ELR (cell line): Measurements from ENCODE around the gene CBX8.
A peak's percentile ranks its signal among the peaks of the same experiment; 100 is the strongest.

Experiments
- DNase-seq: peaks from one replicate; pipeline ENCODE4 v3.0.0-alpha.2; 2015; ENCODE audit warnings: low read depth

Gene CBX8

DNA sequence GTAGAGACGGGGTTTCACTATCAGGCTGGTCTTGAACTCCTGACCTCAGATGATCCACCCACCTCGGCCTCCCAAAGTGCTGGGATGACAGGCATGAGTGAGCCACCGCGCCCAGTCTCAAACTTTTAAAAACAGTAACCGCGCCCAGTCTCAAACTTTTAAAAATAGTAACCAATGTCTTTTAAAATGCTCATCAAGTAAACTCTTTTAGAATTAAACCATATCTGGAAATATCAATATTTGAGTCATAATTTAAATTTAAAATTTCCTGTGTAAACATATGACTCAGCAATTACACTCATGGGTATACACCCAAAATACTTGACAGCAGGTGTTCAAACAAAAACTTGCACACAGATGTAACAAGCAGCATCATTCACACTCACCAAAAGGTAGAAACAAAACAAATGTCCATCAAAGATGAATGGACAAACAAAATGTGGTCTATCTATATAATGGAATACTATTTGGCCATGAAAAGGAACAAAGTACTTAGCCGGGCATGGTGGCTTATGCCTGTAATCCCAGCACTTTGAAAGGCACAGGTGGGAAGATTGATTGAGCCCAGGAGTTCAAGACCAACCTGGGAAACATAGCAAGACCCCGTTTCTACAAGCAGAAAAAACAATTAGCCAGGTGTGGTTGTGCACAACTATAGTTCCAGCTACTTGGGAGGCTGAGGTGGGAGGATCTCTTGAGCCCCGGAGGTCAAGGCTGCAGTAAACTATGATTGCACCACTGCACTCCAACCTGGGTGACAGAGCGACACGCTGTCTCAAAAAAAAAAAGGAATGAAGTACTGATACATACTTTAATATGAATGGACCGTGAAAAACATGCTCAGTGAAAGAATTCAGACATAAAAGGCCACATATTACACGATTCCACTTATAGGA, 46.0 kb downstream of the CBX8 start:
- no peak for DNase-seq

GRCh38 chr17:79749958-79750357, 46.9 kb downstream of the CBX8 start:
- no peak for DNase-seq

- DNase-seq: peak; percentile 39
These were observed 47.6 kb downstream of the CBX8 start for GRCh38 chr17:79749156-79749815.

GRCh38 chr17:79748295-79749099, 48.4 kb downstream of the CBX8 start:
- no peak for DNase-seq

- no peak for DNase-seq
These were observed 49.2 kb downstream of the CBX8 start for GRCh38 chr17:79747508-79748294.

GRCh38 chr17:79746889-79747507, 49.9 kb downstream of the CBX8 start:
- DNase-seq: no peak

GRCh38 chr17:79745641-79746105, 51.2 kb downstream of the CBX8 start:
- no peak for DNase-seq

- no peak for DNase-seq
These were observed 53.3 kb downstream of the CBX8 start for GRCh38 chr17:79743614-79744013.

GRCh38 chr17:79742951-79743476, 53.9 kb downstream of the CBX8 start:
- DNase-seq: no peak

DNA sequence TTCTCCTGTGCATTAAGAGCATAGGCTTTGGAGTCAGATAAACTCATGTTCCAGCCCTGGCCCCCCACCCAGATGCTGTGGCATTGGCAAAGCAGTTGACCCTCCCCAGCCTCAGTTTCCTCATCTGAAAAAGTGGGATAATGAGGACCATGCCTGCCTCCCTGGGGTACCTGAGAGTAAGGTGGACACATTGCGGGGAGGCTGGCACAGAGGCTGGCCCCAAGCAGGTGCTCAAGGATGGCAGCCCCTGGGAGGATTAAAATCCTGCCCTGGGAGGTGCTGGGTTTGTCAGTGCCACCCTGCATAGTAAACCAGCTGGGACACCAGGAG, 54.3 kb downstream of the CBX8 start:
- no peak for DNase-seq
